Mesodermal cell (in vitro differentiated cells): Measurements from ENCODE around the gene WDR41.

Experiments used
- H3K27ac ChIP-seq: 2 replicates; pipeline ENCODE4 v1.7.0; 2013; ENCODE audit warnings: mild to moderate bottlenecking, low read depth, low read length, moderate library complexity; ENCODE audit not compliant: severe bottlenecking
- H3K36me3 ChIP-seq: 2 replicates; pipeline ENCODE4 v1.7.1; 2013; ENCODE audit warnings: mild to moderate bottlenecking, low read length, moderate library complexity; ENCODE audit not compliant: control insufficient read depth, insufficient read depth
- H3K4me1 ChIP-seq: one replicate; pipeline ENCODE4 v1.7.1; 2013; ENCODE audit warnings: mild to moderate bottlenecking, low read length; ENCODE audit not compliant: insufficient read depth, control insufficient read depth, poor library complexity, severe bottlenecking
- H3K4me3 ChIP-seq: 2 replicates; pipeline ENCODE4 v1.7.0; 2013; ENCODE audit warnings: low read length, control low read depth, mild to moderate bottlenecking; ENCODE audit not compliant: insufficient read depth, poor library complexity, severe bottlenecking; ENCODE audit errors: extremely low read depth
- H3K9me3 ChIP-seq: 2 replicates; pipeline ENCODE4 v1.7.1; 2013; ENCODE audit warnings: mild to moderate bottlenecking, low read length, moderate library complexity; ENCODE audit not compliant: control insufficient read depth
- WGBS, 2 experiments: methylation state at CpG; one replicate each; pipeline ENCODE4 v1.1.5; 2013; ENCODE audit warnings: missing lambda C conversion rate in 2 of 2; ENCODE audit not compliant: insufficient coverage in 2 of 2; 5-methylcytosine and 5-hydroxymethylcytosine counted together

WDR41 gene

GRCh38 chr5:77425998-77426659 is 66.0 kb downstream of the WDR41 start:
- H3K4me3 ChIP-seq: no peak overlapping the region
- WGBS, 2 experiments: 92 to 96% methylated on average over 4 to 7 of the region's 8 CpGs
- H3K9me3 ChIP-seq: no peaks in the 10 kb centered on the region
- peaks cover 17% of the 10 kb centered on the region for H3K4me1 ChIP-seq
- H3K27ac ChIP-seq: peak overlapping the region; percentile 16
- H3K36me3 ChIP-seq: peaks cover 38% of the 10 kb centered on the region

- peaks cover 31% of the 10 kb centered on the region for H3K36me3 ChIP-seq
- H3K4me3 ChIP-seq: no peak overlapping the region
- peaks cover 17% of the 10 kb centered on the region for H3K4me1 ChIP-seq
- no peak overlapping the region for H3K27ac ChIP-seq
- H3K9me3 ChIP-seq: no peaks in the 10 kb centered on the region
- WGBS, 2 experiments: 90 to 97% methylated on average over 3 to 4 of the region's 5 CpGs
Measured at GRCh38 chr5:77425420-77425819, 66.7 kb downstream of the WDR41 start.

- 90 to 92% methylated on average over 2 of the region's 2 CpGs for WGBS, 2 experiments
- H3K4me3 ChIP-seq: no peak overlapping the region
- peaks cover 26% of the 10 kb centered on the region for H3K36me3 ChIP-seq
- H3K9me3 ChIP-seq: no peaks in the 10 kb centered on the region
- H3K27ac ChIP-seq: no peak overlapping the region
- H3K4me1 ChIP-seq: peaks cover 17% of the 10 kb centered on the region
Measured at GRCh38 chr5:77424921-77425320, 67.2 kb downstream of the WDR41 start.

- Histone ChIP-seq H3K4me1 (peaks cover 17% of the 10 kb centered on the region), H3K27ac (no peak overlapping the region), H3K36me3 (peaks cover 17% of the 10 kb centered on the region), H3K4me3 (no peak overlapping the region), H3K9me3 (no peaks in the 10 kb centered on the region)
- no CpG with 5 or more reads among the region's 2 CpGs for WGBS, 2 experiments
Measured at GRCh38 chr5:77423022-77423750, 68.9 kb downstream of the WDR41 start.

- H3K36me3 ChIP-seq: peaks cover 17% of the 10 kb centered on the region
- H3K9me3 ChIP-seq: no peaks in the 10 kb centered on the region
- H3K4me3 ChIP-seq: no peak overlapping the region
- WGBS, 2 experiments: 100% methylated on average over 1 of the region's 3 CpGs
- H3K27ac ChIP-seq: no peak overlapping the region
- peaks cover 2% of the 10 kb centered on the region for H3K4me1 ChIP-seq
Measured at GRCh38 chr5:77420940-77421339, 71.2 kb downstream of the WDR41 start.

- no peak overlapping the region for H3K4me3 ChIP-seq
- 98 to 100% methylated on average over 4 to 5 of the region's 8 CpGs for WGBS, 2 experiments
- no peak overlapping the region for H3K27ac ChIP-seq
- H3K9me3 ChIP-seq: no peaks in the 10 kb centered on the region
- no peaks in the 10 kb centered on the region for H3K4me1 ChIP-seq
- peaks cover 11% of the 10 kb centered on the region for H3K36me3 ChIP-seq
Measured at GRCh38 chr5:77419644-77420582, 72.2 kb downstream of the WDR41 start.

GRCh38 chr5:77418601-77419581 is 73.2 kb downstream of the WDR41 start:
- Histone ChIP-seq H3K4me1 (no peaks in the 10 kb centered on the region), H3K27ac (no peak overlapping the region), H3K36me3 (peaks cover 3% of the 10 kb centered on the region), H3K4me3 (no peak overlapping the region), H3K9me3 (no peaks in the 10 kb centered on the region)
- WGBS, 2 experiments: 93 to 98% methylated on average over 5 to 6 of the region's 13 CpGs

GRCh38 chr5:77418162-77418561 is 74.0 kb downstream of the WDR41 start:
- 85 to 86% methylated on average over 4 of the region's 5 CpGs for WGBS, 2 experiments
- Histone ChIP-seq H3K4me1 (no peaks in the 10 kb centered on the region), H3K27ac (no peak overlapping the region), H3K4me3 (no peak overlapping the region), H3K36me3 (no peaks in the 10 kb centered on the region), H3K9me3 (no peaks in the 10 kb centered on the region)

GRCh38 chr5:77413049-77413448 is 79.1 kb downstream of the WDR41 start:
- Histone ChIP-seq H3K4me3 (no peak overlapping the region), H3K9me3 (no peaks in the 10 kb centered on the region), H3K36me3 (no peaks in the 10 kb centered on the region), H3K27ac (no peak overlapping the region), H3K4me1 (no peaks in the 10 kb centered on the region)
- WGBS, 2 experiments: no CpG with 5 or more reads among the region's 7 CpGs
